ENCODE data around the gene DIP2B. TPM values are rescaled to one million over a fixed set of nuclear protein-coding genes. Genes with fewer than 3 reads are reported as not detected.

DIP2B gene
- total RNA-seq, 1 experiment from 2014 or later = 20.0 TPM

GRCh38 chr12:50699154-50699553 lies 194.4 kb downstream of the DIP2B start:
- no peak for DNase-seq
- no peaks in the 10 kb centered on the region for H3K4me1 Mint-ChIP-seq
- no peak overlapping the region for H4K5ac ChIP-seq (ENCODE audit: insufficient read length, low read depth, low read length)

More at GRCh38 chr12:50699154-50699553, 194.4 kb downstream of the DIP2B start:
- H3K23me2 ChIP-seq (ENCODE audit: insufficient read length, low read depth, low read length, poor library complexity, severe bottlenecking) = no peaks in the 10 kb centered on the region
- Mint-ChIP-seq H3K4me3 (no peak overlapping the region), H3K9me3 (no peaks in the 10 kb centered on the region), H3K36me3 (ENCODE audit: insufficient read depth in 1 of 3, low read depth in 3 of 3) (peaks cover 14 to 45% (median 28%) of the 10 kb centered on the region in 3 experiments), H3K27ac (no peak overlapping the region), H3K27me3 (ENCODE audit: low read depth) (no peaks in the 10 kb centered on the region)
- no peak overlapping the region for H3K27ac ChIP-seq (ENCODE audit: insufficient read length, low read depth, low read length)
- no peak overlapping the region for H3K9ac ChIP-seq (ENCODE audit: extremely low read depth, insufficient read length, low read length)
- no peak overlapping the region for H2BK5ac ChIP-seq (ENCODE audit: insufficient read length, low read length)
- no peak overlapping the region for H3K4ac ChIP-seq (ENCODE audit: low read depth, low read length)
- no peak overlapping the region for H3K23ac ChIP-seq (ENCODE audit: insufficient read length, low read depth, low read length)
- H3K27me3 ChIP-seq (ENCODE audit: insufficient read depth, low read length) = no peaks in the 10 kb centered on the region
- no peak overlapping the region for H2BK20ac ChIP-seq (ENCODE audit: low read depth, low read length, poor library complexity, severe bottlenecking)
- no peaks in the 10 kb centered on the region for H3K4me1 ChIP-seq (ENCODE audit: insufficient read depth, low read length)
- H2BK120ac ChIP-seq (ENCODE audit: low read depth, low read length, poor library complexity, severe bottlenecking) = no peak overlapping the region
- H4K8ac ChIP-seq (replicated peaks; ENCODE audit: insufficient read length, low read depth, low read length) = no peak overlapping the region
- no CpG with 5 or more reads among the region's 1 CpG for WGBS (ENCODE audit: extremely low coverage, insufficient read length, low lambda C conversion rate)
- H2AFZ ChIP-seq (ENCODE audit: low read length) = no peak overlapping the region
- H3K18ac ChIP-seq (ENCODE audit: insufficient read length, low read depth, low read length) = no peak overlapping the region
- no peak overlapping the region for H2BK15ac ChIP-seq (ENCODE audit: low read depth, low read length)
- no peak overlapping the region for H3K14ac ChIP-seq (ENCODE audit: insufficient read depth, low read length)
- no peak overlapping the region for H2BK12ac ChIP-seq (ENCODE audit: insufficient read length, low read depth, low read length)
- no peak overlapping the region for H3T11ph ChIP-seq (ENCODE audit: low read length)
- H3K79me2 ChIP-seq (ENCODE audit: insufficient read depth, low read length) = no peaks in the 10 kb centered on the region
- H3K9me3 ChIP-seq (ENCODE audit: control insufficient read depth, low read depth, low read length) = no peaks in the 10 kb centered on the region
- H3K56ac ChIP-seq (ENCODE audit: insufficient read length, low read depth, low read length) = no peak overlapping the region
- H3K79me1 ChIP-seq (ENCODE audit: insufficient read depth, low read depth, low read length, poor library complexity, severe bottlenecking) = no peaks in the 10 kb centered on the region
- H3K4me2 ChIP-seq (ENCODE audit: insufficient read depth, insufficient read length, low read length) = no peak overlapping the region
- TF ChIP-seq, protein P1, sequence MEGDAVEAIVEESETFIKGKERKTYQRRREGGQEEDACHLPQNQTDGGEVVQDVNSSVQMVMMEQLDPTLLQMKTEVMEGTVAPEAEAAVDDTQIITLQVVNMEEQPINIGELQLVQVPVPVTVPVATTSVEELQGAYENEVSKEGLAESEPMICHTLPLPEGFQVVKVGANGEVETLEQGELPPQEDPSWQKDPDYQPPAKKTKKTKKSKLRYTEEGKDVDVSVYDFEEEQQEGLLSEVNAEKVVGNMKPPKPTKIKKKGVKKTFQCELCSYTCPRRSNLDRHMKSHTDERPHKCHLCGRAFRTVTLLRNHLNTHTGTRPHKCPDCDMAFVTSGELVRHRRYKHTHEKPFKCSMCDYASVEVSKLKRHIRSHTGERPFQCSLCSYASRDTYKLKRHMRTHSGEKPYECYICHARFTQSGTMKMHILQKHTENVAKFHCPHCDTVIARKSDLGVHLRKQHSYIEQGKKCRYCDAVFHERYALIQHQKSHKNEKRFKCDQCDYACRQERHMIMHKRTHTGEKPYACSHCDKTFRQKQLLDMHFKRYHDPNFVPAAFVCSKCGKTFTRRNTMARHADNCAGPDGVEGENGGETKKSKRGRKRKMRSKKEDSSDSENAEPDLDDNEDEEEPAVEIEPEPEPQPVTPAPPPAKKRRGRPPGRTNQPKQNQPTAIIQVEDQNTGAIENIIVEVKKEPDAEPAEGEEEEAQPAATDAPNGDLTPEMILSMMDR (conservative IDR thresholded peaks at IDR 0.05) = no peak
- H2AK5ac ChIP-seq (ENCODE audit: insufficient read length, low read length) = no peak overlapping the region
- no peak overlapping the region for H4K91ac ChIP-seq (ENCODE audit: insufficient read length, low read depth, low read length)
- no peaks in the 10 kb centered on the region for H4K20me1 ChIP-seq (ENCODE audit: control insufficient read depth, insufficient read depth, insufficient read length)

Measured in H9 (cell line).